Neural cell (in vitro differentiated cells): ENCODE results near the gene UBAC2. TPM values are rescaled to one million over a fixed set of nuclear protein-coding genes. Genes with fewer than 3 reads are reported as not detected.

Experiments
- H2AFZ ChIP-seq: fragments of 200-600, 300-800 bp; sonication (generic), shearing (Covaris generic); 2 replicates; pipeline ENCODE4 v1.6.0; 2014; ENCODE audit warnings: low read depth, mild to moderate bottlenecking, antibody characterized with exemption, low read length, moderate library complexity
- H3F3A ChIP-seq: fragments of 200-600 bp; shearing (Covaris generic); 2 replicates; pipeline ENCODE4 v1.6.1; 2016; ENCODE audit warnings: mild to moderate bottlenecking, moderate library complexity, mixed read lengths, antibody characterized with exemption, low read length; ENCODE audit not compliant: insufficient read depth, poor library complexity, severe bottlenecking
- H3K27ac ChIP-seq: fragments of 200-600, 300-800 bp; sonication (generic), shearing (Covaris generic); 2 replicates; pipeline ENCODE4 v1.5.1; 2014; ENCODE audit warnings: mild to moderate bottlenecking, low read length, moderate library complexity
- H3K27me3 ChIP-seq: fragments of 300-800, 200-600 bp; sonication (generic), shearing (Covaris generic); 2 replicates; pipeline ENCODE4 v1.6.0; 2014; ENCODE audit warnings: mild to moderate bottlenecking, low read depth, low read length, moderate library complexity; ENCODE audit not compliant: insufficient read depth
- H3K36me3 ChIP-seq: fragments of 300-800, 200-600 bp; sonication (generic), shearing (Covaris generic); 2 replicates; pipeline ENCODE4 v1.5.1; 2014; ENCODE audit warnings: mild to moderate bottlenecking, antibody characterized with exemption, low read length, moderate library complexity; ENCODE audit not compliant: insufficient read depth
- H3K4me2 ChIP-seq: fragments of 300-800, 200-600 bp; sonication (generic), shearing (Covaris generic); 2 replicates; pipeline ENCODE4 v1.6.0; 2014; ENCODE audit warnings: mild to moderate bottlenecking, low read length
- H3K4me3 ChIP-seq: fragments of 300-800, 200-600 bp; sonication (generic), shearing (Covaris generic); 2 replicates; pipeline ENCODE4 v1.5.1; 2014; ENCODE audit warnings: mild to moderate bottlenecking, low read length, moderate library complexity
- H3K79me2 ChIP-seq: fragments of 200-600 bp; shearing (Covaris generic); replicated peaks from 2 replicates; pipeline ENCODE4 v1.6.0; 2014; ENCODE audit warnings: mild to moderate bottlenecking, low read length, moderate library complexity; ENCODE audit not compliant: insufficient read depth
- H3K9ac ChIP-seq: fragments of 300-800, 200-600 bp; sonication (generic), shearing (Covaris generic); 2 replicates; pipeline ENCODE4 v1.6.1; 2016; ENCODE audit warnings: mild to moderate bottlenecking, low read length, mixed read lengths
- H3K9me2 ChIP-seq: fragments of 200-600 bp; shearing (Covaris generic); 2 replicates; pipeline ENCODE4 v1.6.1; 2016; ENCODE audit warnings: mild to moderate bottlenecking, low read length, mixed read lengths; ENCODE audit not compliant: insufficient read depth
- H3K9me3 ChIP-seq: fragments of 200-600, 300-800 bp; sonication (generic), shearing (Covaris generic); 2 replicates; pipeline ENCODE4 v1.6.1; 2016; ENCODE audit warnings: mild to moderate bottlenecking, mixed run types, low read length, moderate library complexity, mixed read lengths
- H4K20me1 ChIP-seq: fragments of 200-600 bp; shearing (Covaris generic); 2 replicates; pipeline ENCODE4 v1.6.1; 2016; ENCODE audit warnings: mild to moderate bottlenecking, mixed run types; ENCODE audit not compliant: insufficient read depth
- CTCF ChIP-seq: fragments of 450-650 bp; IDR thresholded peaks from 2 replicates; pipeline ENCODE4 v1.5.1; 2014; ENCODE audit warnings: antibody characterized with exemption, mild to moderate bottlenecking, moderate library complexity; ENCODE audit not compliant: poor library complexity, severe bottlenecking
- EP300 ChIP-seq: fragments of 450-650 bp; conservative IDR thresholded peaks from 2 replicates; pipeline ENCODE4 v1.6.1; 2014; ENCODE audit warnings: antibody characterized with exemption, mild to moderate bottlenecking, moderate library complexity; ENCODE audit not compliant: poor library complexity, severe bottlenecking
- EZH2 ChIP-seq: fragments of 200-600, 300-800 bp; shearing (Covaris generic), sonication (generic); IDR thresholded peaks from 2 replicates; pipeline ENCODE4 v1.6.1; 2014; ENCODE audit warnings: antibody characterized with exemption, low read length, borderline replicate concordance, mild to moderate bottlenecking; ENCODE audit not compliant: insufficient read depth, poor library complexity, severe bottlenecking
- MXI1 ChIP-seq: fragments of 450-650 bp; conservative IDR thresholded peaks from 2 replicates; pipeline ENCODE4 v1.6.1; 2014; ENCODE audit warnings: antibody characterized with exemption, mild to moderate bottlenecking; ENCODE audit not compliant: poor library complexity, severe bottlenecking
- POLR2AphosphoS5 ChIP-seq: IDR thresholded peaks from 2 replicates; pipeline ENCODE4 v1.6.1; 2012
- RAD21 ChIP-seq: fragments of 450-650 bp; conservative IDR thresholded peaks from 2 replicates; pipeline ENCODE4 v1.6.1; 2014; ENCODE audit warnings: antibody characterized with exemption, mild to moderate bottlenecking, moderate library complexity
- SMC3 ChIP-seq: fragments of 450-650 bp; conservative IDR thresholded peaks from 2 replicates; pipeline ENCODE4 v1.6.1; 2014; ENCODE audit warnings: antibody characterized with exemption, mild to moderate bottlenecking, moderate library complexity; ENCODE audit not compliant: poor library complexity
- TAF1 ChIP-seq: IDR thresholded peaks from 2 replicates; pipeline ENCODE4 v1.6.1; 2012; ENCODE audit warnings: low read depth
- polyA plus RNA-seq: library from polyadenylated mRNA; depleted of rRNA; stranded (reverse); fragments of >200 nt; gene quantifications from 2 replicates; pipeline ENCODE4 v1.2.3, GENCODE V29; 2014
- TF ChIP-seq, protein P1 (sequence below): IDR thresholded peaks from 2 replicates; pipeline ENCODE4 v1.6.1; 2012; ENCODE audit warnings: borderline replicate concordance

UBAC2 gene
- polyA plus RNA-seq, 1 donor from 2014 or later, result 56.9 TPM

GRCh38 chr13:99330942-99331341 is 130.3 kb downstream of the UBAC2 start (continued):
- TF ChIP-seq TAF1, result no peak

GRCh38 chr13:99331881-99332293 is 131.2 kb downstream of the UBAC2 start:
- TF ChIP-seq CTCF, result no peak
- TF ChIP-seq MXI1, result no peak
- no peak for TF ChIP-seq TAF1
- no peak for TF ChIP-seq EZH2
- no peak for TF ChIP-seq SMC3
- TF ChIP-seq, protein P1, sequence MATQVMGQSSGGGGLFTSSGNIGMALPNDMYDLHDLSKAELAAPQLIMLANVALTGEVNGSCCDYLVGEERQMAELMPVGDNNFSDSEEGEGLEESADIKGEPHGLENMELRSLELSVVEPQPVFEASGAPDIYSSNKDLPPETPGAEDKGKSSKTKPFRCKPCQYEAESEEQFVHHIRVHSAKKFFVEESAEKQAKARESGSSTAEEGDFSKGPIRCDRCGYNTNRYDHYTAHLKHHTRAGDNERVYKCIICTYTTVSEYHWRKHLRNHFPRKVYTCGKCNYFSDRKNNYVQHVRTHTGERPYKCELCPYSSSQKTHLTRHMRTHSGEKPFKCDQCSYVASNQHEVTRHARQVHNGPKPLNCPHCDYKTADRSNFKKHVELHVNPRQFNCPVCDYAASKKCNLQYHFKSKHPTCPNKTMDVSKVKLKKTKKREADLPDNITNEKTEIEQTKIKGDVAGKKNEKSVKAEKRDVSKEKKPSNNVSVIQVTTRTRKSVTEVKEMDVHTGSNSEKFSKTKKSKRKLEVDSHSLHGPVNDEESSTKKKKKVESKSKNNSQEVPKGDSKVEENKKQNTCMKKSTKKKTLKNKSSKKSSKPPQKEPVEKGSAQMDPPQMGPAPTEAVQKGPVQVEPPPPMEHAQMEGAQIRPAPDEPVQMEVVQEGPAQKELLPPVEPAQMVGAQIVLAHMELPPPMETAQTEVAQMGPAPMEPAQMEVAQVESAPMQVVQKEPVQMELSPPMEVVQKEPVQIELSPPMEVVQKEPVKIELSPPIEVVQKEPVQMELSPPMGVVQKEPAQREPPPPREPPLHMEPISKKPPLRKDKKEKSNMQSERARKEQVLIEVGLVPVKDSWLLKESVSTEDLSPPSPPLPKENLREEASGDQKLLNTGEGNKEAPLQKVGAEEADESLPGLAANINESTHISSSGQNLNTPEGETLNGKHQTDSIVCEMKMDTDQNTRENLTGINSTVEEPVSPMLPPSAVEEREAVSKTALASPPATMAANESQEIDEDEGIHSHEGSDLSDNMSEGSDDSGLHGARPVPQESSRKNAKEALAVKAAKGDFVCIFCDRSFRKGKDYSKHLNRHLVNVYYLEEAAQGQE, result no peak
- no peak for TF ChIP-seq EP300
- no peak for TF ChIP-seq POLR2AphosphoS5
- no peak for TF ChIP-seq RAD21
- Histone ChIP-seq H3K27ac (no peak overlapping the region), H3K4me3 (no peak overlapping the region), H4K20me1 (no peaks in the 10 kb centered on the region), H3F3A (no peaks in the 10 kb centered on the region), H3K9me2 (no peaks in the 10 kb centered on the region), H2AFZ (no peak overlapping the region), H3K9ac (no peak overlapping the region), H3K27me3 (no peaks in the 10 kb centered on the region), H3K4me2 (no peak overlapping the region), H3K9me3 (no peaks in the 10 kb centered on the region), H3K36me3 (no peaks in the 10 kb centered on the region), H3K79me2 (no peaks in the 10 kb centered on the region)

- no peaks in the 10 kb centered on the region for H3K79me2 ChIP-seq
- H3K9ac ChIP-seq, result no peak overlapping the region
- H4K20me1 ChIP-seq, result no peaks in the 10 kb centered on the region
- no peaks in the 10 kb centered on the region for H3K27me3 ChIP-seq
- no peak overlapping the region for H3K4me3 ChIP-seq
- no peak overlapping the region for H3K4me2 ChIP-seq
- H2AFZ ChIP-seq, result no peak overlapping the region
- H3F3A ChIP-seq, result no peaks in the 10 kb centered on the region
- TF ChIP-seq RAD21, result no peak
- no peak for TF ChIP-seq MXI1
- no peak for TF ChIP-seq POLR2AphosphoS5
- TF ChIP-seq, protein P1, result no peak
- TF ChIP-seq TAF1, result no peak
- TF ChIP-seq EZH2, result no peak
- no peak for TF ChIP-seq CTCF
- no peak for TF ChIP-seq EP300
- no peak for TF ChIP-seq SMC3
- no peaks in the 10 kb centered on the region for H3K9me3 ChIP-seq
- H3K9me2 ChIP-seq, result no peaks in the 10 kb centered on the region
- no peaks in the 10 kb centered on the region for H3K36me3 ChIP-seq
- H3K27ac ChIP-seq, result no peak overlapping the region
Measured at GRCh38 chr13:99332456-99332855, 131.8 kb downstream of the UBAC2 start.
